Raji (cell line): Measurements from ENCODE around the gene C5orf15.

Experiments used
- POLR2A ChIP-seq: IDR thresholded peaks from 2 replicates; pipeline ENCODE4 v1.6.1; 2011; ENCODE audit warnings: low read depth, low read length, control low read depth; ENCODE audit not compliant: insufficient read depth

The C5orf15 gene

DNA sequence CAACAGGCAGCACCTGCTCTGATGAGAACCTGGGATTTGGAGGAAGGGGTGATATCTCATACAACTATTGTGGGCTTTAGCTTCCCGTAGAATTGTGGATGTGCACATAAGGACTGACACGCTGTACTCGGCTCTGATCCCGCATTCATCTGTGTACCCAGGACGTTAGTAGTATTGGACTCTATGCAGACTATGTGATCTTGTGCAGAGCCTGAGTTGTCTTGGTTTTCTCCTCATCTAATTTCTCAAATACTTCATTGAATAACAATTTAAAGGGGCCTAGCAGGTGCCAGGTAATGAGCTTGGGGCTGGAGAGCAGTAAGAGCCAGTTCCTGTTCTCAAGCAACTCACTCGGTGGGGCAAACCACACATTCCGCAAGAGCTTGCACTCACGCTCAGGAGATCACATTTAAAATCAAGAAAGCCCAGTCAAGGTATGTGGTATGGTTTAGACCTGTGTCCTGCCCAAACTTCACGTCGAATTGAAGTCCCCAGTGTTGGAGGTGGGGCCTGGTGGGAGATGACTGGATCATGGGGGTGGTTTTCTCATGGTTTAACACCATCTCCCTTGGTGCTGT, 14.8 kb downstream of the C5orf15 start:
- TF ChIP-seq POLR2A, result no peak

DNA sequence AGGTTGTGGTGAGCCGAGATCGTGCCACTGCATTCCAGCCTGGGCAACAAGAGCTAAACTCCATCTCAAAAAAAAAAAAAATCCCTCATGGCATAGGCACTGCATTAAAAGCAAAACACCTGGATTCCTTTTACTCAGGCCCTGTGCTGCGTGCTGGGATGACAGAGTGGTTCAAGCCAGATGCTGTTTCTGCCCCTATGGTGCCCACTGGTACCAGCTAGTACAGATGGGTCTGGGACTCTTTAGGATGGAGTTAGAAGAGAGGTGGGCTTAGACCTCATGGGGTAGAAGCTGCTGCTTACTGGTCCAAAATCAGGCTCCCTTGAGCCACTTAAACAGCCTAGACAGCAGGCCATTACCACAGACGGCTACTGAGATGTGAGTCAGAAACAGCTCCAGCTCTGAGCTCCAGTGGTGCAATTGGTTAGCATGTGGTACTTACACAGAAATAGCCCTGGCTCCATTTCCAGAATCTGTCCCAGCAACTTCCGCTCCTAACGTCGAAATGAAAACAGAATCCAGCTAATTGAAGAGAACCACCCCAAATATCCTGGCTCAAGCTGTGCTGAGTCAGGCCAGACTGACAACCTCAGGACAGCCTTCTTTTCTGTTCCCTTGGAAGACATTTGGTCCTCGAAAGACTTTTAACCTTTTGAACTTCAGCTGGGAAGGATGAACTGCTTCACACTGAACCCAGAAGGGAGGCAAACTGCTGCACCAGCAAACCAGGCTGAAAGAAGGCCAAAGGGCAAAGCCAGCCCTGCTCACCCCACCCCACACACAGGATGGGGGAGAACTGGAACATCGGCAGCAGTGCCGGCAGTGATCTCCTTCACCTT, 15.5 kb downstream of the C5orf15 start:
- no peak for TF ChIP-seq POLR2A

DNA sequence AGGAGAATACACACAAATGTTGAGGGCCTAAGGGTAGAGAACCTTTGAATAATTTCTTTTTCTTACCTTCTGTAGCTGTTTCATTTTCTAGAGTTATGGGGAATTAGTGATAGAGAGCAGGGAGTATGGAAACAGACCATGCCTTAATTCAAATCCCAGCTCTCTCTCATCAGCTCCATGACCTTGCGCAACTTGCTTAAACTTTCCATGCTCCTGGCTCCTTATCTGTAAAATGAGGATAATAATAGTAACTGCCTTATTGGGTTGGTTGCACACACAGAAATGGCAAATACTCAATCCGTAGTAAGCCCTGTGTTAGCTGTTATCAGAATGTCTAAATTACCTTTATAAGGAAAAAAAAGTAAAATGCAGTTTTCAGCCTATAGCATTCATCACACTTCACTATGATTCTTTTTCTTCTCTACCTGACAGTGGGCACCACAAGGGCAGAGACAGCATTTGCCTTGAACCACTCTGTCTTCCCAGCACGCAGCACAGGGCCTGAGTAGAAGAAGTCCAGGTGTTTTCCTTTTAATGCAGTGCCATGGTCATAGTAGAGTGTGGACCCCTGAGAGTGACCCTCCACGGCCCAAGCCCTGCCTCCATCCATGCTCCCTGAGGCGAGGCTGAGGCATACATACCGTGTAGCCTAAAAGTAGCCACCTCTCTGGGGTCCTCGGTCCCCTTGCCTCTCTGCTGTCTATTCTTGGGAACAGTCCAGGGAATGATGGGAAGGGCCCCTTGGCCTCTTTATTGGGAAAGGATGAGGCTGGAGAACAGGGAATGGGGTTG, 17.4 kb downstream of the C5orf15 start:
- no peak for TF ChIP-seq POLR2A

DNA sequence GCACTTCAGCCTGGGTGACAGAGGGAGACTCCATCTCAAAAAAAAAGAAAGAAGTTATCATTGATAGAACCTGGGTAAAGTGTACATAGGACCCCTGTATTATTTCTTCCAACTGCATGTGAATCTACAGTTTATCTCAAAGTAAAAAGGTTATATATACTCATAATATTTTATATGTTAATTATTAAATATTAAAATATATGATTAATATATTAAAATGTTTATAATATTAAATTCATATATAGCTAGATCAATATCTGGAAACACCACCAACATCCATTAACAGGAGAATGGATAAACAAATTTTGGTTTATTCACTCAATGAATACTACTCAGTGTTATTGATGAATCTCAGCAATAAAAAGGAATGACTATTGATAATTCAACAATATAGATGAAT, 19.7 kb downstream of the C5orf15 start:
- no peak for TF ChIP-seq POLR2A

DNA sequence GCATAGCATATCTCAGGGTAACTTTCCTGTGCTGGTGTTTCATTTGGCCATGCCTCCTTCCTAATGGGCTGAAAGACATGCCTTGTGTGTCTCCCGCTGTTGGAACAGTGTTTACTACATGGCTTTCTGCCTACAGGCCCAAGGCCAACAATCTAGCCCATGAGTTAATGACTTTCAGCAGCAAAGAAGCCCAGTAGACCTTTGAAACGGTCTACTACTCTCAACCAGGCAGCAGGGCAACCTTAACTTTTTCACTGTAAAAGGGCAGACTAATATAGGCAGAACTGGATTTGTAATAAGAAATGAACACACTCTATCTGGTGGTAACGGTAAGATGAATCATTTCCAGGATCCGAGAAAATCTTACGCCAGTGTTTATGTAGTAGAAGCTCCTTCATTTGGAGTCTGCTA, 21.0 kb downstream of the C5orf15 start:
- TF ChIP-seq POLR2A, result no peak

DNA sequence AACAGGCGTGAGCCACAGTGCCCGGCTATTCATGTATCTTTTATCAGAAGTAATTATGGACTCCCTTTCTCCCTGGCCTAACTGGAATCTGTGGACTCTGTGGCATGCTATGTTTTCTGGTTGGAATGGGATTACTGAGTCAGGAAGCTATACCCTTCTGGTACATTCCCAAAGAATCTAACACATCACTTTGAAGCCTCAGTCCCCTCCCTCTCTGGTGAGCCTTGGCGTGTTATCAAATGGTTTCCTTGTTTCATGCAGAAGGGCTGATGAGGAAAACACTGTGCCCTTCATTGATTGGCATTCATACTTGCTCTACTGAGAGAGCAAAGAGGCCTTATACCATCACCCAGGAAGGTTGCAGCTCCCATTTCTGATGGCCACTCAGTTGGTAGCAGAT, 22.9 kb downstream of the C5orf15 start:
- no peak for TF ChIP-seq POLR2A

DNA sequence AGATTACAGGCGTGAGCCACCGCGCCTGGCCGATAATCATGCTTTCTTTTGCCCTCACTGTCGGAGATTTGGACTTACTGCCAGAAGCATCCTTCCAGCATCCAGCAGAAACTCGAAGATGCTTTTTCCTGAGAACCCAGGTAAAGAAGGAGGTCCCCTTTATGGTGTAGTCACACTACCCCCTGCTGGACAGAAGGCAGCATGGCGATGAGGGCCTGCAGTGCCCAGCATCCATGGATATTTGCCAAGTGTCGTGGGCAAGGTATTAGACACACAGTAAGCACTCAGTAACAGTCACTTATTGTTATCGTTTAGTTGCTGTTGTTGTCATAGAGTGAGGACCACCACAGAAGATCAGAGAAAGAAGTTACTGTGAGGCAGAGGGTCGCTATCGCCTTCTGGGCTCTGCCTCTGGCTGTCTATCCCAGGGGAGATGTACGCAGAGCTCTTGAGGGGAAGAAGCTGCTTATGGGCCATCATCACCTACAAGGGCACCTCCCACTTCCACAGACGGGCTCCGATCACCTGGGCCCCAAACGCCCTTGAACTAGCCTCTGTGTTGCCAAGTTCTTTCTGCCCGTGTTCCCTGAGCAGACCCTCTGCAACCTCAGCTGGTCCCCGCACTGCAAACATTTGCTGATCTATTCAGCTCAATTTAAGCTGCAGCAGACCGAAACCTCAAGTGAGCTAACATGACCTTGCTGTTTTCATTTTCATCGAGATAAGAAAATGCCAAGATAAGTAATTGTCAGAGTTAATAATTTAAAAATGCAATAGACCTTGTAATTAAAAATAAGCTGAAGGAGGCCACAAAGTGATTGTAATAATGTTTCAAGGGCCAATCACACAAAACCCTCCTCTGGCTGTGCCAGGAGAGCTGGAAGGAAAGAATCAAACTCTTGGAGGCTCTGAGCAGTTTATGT, 23.9 kb downstream of the C5orf15 start:
- TF ChIP-seq POLR2A, result no peak

DNA sequence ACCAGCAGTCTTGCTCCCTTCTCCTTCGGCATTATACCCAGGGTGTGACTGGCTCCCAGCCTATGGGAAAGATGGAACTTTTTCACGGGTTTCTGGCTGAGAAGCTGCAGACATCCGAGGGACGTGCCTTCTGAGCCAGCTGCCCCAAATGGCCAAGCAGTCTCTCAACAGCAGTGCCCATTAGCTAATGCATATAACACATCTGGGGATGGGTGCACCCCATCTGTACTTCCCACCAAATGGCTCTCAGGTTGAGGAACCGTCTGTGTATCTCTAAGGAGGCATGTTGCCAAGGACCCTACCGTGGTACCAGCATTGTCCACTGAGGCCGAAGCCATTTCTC, 25.0 kb downstream of the C5orf15 start:
- no peak for TF ChIP-seq POLR2A

DNA sequence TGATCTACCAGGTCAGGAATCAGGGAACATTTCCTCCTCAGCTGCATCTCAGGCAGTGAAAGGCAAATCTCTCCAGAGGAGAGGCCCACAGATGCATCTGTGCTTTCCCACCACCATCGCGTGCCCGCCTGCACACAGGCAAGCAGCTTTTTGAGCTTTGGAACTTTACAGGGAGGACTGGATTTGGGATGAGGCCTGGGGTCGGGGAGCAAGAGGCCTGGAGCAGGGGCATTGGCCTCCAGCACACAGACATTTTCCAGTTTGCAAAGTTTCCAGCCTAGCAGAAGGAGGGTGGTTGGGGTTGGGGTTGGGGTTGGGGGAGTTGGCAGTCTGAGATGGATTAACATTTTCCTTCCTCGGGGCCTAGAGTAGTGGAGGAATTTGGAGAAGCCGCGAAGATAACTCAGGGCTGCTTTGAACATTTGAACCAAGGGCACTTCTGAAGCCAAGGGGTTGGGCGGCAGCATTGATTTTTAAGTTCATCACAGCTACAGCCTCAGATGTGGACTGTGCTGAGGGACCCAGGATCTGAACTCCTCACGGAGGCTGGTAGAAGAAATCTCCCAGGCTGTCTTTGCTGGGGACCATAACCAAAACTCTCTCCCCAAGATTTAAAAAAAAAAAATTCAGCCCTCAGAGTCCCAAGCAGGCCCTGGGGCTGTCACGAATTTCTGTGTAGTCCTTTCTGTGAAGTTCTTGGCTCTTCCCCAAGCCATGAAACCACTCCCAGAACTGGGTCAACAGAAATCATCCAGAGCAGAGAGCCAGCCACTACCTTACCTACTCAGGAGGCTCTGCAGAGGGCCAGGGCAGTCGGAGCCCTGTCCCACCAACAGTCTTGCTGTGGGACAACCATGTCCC, 25.6 kb downstream of the C5orf15 start:
- no peak for TF ChIP-seq POLR2A

DNA sequence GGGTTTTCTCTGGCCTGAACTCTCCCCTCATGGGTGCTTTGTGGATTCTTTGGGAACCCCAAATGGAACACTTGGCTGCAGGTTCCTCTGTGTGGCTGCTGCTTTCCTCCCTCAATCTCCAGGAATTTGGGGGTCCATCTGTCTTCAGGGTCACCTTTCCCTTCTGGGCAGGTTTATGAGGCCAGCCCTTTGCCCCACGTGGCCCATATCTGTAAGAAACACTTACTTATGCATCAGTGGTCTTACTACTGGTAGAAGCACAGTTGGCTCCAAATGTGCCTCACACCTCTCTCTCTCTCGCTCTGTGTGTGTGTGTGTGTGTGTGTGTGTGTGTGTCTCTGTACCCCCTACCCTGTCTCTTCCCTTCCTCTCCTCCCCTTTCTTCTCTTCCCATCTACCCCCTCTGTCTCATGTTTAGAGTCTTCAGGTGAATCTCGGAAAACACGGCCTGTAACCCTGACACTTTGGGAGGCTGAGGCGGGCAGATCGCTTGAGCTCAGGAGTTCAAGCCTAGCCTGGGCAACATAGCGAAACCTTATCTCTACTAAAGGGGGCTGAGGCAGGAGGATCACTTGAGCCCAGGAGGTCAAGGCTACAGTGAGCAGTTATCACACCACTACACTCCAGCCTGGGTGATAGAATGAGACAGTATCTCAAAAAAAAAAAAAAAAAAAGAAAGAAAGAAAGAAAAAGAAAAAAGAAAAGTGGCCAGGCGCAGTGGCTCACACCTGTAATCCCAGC, 26.8 kb downstream of the C5orf15 start:
- no peak for TF ChIP-seq POLR2A

DNA sequence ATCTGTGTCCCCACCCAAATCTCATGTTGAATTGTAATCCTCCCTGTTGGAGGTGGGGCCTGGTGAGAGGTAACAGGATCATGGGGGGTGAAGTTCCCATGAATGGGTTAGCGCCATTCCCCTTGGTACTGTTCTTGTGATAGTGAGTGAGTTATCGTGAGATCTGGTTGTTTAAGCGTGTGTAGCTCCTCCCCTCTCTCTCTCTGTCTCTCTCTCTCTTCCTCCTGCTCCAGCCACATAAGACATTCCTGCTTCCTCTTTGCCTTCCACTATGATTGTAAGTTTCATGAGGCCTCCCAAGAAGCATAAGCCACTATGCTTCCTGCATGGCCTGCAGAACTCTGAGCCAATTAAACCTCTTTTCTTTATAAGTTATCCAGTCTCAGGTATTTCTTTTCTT, 28.8 kb downstream of the C5orf15 start:
- TF ChIP-seq POLR2A, result no peak

DNA sequence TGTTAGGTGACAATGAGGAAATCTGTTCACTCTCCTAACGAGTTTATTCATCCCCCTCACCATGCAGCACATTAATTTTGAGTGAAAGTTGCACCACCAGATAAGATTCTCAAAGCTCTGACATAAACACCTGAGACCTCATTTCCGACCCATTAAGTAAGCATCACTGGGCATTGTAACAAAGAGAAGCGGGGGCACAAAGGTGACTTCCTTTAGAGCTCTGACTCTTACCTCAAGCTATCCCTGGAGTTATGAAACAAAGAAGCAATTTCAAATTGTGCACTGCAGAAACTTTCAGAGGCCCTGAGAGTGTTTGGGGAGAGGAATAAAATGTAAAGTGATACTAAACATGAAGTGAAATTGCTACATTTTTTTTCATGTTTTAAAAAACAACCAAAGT, 29.5 kb downstream of the C5orf15 start:
- no peak for TF ChIP-seq POLR2A

DNA sequence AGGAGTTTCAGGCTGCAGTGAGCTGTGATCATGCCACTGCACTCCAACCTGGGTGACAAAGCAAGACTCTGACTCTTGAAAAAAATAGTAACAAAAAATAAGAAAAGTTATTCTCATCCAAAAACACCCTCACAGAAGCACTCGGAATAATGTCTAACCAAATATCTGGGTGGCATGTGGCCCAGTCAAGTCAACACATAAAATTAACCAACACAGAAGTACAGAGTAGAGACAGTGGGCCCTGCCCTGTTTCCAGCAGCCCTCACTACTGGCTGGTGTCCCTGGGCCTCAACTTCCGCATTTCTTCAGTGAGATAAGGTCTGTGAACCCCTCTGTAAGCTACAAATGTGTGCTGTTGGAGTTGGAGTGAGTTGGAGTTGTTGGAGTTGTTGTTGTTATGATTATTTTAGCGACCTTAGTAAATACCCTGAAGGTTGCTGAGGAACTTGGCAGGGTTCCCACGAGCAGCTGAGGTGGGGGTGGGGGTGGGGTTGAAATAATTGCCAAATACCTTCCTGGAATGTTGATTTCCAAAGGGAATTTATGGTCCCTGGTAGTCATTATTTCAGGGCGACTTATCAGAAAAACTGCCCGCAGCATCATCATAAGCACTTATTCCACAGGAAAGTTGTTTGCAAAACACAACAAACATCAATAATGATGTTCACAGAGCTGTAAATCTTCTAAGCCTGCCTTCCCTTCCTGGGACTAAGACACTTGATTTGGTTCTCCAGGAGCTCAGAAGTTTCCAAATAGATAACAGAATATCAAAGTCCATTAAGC, 30.2 kb downstream of the C5orf15 start:
- peak; percentile 37; the same call in 1 of the 2 replicates for TF ChIP-seq POLR2A

DNA sequence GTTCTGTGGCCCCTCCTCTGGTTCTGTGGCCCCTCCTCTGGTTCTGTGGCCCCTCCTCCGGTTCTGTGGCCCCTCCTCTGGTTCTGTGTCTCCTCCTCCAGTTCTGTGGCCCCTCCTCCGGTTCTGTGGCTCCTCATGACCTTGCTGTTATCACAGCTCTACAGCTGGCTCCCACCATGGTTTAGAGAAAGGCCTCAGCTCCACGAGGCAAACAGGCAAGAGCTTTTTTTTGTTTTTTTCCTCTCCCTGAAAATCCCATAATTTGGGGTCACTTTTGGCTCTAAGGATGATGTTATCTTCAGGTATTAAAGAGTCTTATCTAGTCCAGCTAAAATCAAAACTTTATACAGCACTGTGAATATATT, 31.8 kb downstream of the C5orf15 start:
- TF ChIP-seq POLR2A, result no peak
